Coronary artery (tissue), 2 donors: ENCODE data around the gene EMX1.

Experiments used
- DNase-seq: peaks from one replicate; pipeline ENCODE4 v3.0.0-alpha.2; 2017; ENCODE audit warnings: low spot score
- H3K27ac ChIP-seq, 2 donors: fragments of 200-600 bp; sonication (generic); one replicate each; pipeline ENCODE4 v1.5.1; 2016 to 2019
- H3K4me3 ChIP-seq: fragments of 200-600 bp; sonication (generic); 2 replicates; pipeline ENCODE4 v1.5.1; 2016; ENCODE audit warnings: mild to moderate bottlenecking, moderate library complexity
- TF ChIP-seq, protein P1 (sequence below): fragments of 200-600 bp; sonication (generic); IDR thresholded peaks from one replicate; pipeline ENCODE4 v1.5.1; 2019; ENCODE audit warnings: antibody characterized with exemption

EMX1 gene

DNA sequence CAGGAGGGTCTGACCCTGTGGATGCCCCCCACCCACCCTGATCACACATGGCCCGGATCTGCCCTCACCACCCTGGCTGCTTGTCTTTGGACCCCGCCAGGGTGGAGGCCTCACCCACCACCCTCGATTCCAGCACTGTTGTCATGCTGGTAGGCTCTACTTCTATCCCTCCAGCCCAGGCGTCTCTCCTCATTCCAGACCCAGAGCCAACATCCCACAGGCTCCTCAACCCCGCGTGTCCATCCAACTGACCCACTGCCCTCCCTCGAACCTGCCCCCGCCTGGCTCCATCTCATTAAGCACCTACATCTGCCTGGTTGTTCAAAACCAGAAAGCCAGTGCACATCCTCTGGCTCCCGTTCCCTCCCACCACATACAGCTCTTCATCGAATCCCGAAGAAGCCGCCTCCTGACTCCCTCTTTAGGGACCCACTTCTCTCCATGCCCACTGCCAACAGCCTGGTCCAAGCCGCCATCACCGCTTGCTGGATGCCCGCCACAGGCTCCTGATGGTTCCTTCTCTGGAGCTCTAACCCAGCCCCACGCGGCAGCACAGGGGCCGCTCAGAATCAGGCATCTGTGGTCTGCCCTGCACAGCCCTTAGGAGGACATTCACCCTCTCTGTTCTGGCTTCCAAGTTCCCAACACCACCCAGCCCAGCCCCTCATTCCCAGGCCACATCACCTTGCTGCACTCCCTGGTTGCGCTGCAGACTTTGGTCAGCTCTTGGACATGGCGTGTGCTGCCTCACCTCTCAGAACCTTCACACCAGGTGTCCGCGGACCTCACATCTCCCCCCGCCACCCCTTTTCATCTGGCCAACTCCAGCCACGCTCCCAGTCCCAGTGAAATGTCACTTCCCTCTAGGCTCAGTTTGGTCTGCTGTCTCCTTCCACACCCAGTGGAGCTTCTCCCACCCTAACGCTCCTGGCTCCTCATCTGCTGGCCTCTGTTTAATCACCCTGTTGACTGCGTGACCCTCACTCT lies 43.0 kb downstream of the EMX1 start:
- TF ChIP-seq, protein P1, sequence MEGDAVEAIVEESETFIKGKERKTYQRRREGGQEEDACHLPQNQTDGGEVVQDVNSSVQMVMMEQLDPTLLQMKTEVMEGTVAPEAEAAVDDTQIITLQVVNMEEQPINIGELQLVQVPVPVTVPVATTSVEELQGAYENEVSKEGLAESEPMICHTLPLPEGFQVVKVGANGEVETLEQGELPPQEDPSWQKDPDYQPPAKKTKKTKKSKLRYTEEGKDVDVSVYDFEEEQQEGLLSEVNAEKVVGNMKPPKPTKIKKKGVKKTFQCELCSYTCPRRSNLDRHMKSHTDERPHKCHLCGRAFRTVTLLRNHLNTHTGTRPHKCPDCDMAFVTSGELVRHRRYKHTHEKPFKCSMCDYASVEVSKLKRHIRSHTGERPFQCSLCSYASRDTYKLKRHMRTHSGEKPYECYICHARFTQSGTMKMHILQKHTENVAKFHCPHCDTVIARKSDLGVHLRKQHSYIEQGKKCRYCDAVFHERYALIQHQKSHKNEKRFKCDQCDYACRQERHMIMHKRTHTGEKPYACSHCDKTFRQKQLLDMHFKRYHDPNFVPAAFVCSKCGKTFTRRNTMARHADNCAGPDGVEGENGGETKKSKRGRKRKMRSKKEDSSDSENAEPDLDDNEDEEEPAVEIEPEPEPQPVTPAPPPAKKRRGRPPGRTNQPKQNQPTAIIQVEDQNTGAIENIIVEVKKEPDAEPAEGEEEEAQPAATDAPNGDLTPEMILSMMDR: no peak
- H3K4me3 ChIP-seq: no peak overlapping the region
- no peak for DNase-seq
- no peak overlapping the region for H3K27ac ChIP-seq

DNA sequence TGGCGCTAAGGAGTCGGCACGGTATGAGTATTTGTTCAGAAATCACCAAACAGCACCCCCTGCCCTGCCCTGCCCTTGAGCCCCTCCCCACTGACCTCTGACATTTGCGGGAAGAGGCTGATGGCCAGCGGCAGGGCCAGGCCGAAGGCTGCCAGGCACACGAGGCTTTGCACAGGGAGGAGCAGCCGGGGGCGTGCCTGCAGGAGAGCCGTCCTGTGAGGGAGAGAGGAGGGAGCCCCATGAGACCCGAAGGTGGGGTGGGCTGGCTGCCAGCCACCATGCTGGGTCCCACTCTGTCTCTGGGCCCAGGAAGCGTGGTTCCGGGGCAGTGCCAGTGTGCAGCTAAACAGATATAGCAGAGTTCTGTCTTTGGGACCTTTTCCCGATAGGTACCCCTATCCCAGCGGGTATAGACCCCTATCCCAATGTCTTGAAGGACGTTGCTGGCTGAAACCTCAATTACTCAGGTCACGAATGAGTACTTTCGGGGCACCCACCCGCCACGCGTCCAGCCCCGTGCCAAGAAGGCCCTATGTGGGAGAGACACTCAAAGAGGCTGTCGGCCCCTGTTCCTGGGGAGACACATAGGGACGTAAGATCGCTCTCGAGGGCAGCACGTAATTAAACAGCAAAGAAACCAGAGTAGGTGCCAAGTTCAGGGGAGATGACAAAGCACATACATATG lies 43.9 kb downstream of the EMX1 start:
- TF ChIP-seq, protein P1: no peak
- DNase-seq: no peak
- no peak overlapping the region for H3K27ac ChIP-seq
- H3K4me3 ChIP-seq: no peak overlapping the region

DNA sequence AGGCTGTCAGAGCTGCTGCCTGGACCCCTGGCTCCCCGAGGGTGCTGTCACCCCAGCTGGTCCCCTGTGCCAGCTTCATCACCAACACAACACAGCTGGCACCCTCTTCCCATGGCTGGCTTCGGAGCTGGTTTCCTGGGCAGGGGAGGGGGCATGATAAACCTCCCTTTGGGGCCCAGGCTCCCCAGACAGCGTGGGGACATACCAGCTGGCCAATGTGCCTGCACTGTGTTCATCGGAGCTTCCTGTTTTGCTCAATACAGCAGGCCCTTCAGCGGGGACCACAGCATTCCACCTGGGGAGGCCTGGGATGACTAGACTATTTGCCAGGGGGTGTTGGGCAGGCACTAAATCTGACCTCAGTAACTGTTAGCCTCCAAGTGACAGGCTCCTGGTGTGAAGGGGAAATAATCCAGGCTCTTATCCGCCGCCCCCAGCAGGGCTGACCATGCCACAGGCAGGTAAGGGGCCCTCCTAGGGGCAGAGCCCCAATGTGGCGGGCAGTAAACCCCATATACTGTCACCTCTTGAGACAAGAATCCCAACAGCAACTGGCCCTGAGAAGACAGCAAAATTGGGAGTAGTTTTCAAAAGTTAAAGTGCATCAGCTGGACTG lies 44.6 kb downstream of the EMX1 start:
- H3K27ac ChIP-seq: no peak overlapping the region
- no peak for DNase-seq
- TF ChIP-seq, protein P1: no peak
- no peak overlapping the region for H3K4me3 ChIP-seq

DNA sequence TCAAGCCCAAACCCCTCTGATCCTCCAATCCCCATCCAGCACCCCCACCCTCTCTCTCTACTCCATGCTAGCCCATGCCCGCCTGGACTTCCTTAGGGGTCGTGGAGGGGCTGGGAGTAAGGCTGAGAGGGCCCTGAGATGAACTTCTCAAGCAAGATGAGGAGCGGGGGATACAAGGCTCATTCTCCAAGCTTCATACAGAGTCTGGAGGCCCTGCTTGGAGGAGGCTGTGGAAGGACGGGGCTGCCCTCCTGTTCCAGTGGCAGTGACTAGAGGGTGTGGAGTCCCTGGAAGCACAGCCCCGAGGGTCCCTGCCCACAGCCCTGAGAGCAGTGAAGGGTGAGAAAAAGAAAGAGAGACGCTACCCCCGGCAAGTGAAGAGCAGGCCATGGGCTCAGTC lies 45.6 kb downstream of the EMX1 start:
- no peak for DNase-seq
- Histone ChIP-seq H3K4me3 (no peak overlapping the region), H3K27ac (no peak overlapping the region)
- TF ChIP-seq, protein P1: no peak

DNA sequence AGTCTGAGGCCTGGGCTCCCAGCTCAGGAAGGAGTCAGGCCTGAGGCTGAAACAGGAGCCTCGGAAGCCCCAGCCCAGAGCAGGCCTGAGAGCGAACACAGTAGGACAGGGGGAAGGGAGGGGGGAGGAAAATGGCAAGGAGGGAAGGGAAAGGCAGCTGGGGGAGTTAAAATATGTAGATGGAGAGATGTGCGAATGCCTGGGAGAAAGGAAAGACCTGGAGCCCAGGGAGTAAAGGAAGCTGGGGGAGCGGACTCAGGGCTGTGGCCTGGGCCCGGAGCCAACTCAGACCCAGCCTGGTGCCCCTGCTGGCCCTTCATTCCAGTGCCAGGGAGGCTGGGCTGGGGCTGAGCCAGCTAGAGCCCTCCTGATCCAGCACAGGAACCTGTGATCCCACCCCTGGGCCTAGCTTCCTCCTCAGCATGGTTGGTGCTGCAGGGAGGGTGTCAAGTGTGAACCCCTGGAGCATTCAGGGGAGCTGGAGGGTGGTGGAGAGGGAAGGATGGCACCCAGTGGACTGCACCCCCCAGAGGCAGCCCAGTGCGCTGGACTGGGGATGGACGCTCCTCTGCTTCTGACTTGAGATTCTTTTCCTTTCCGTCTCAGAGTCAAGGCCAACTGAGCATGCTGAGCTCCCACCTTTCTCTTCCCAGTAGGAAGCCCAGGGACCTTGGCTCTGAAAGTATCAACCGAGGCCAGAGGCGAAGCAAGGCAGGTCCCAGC lies 46.3 kb downstream of the EMX1 start:
- DNase-seq: no peak
- no peak overlapping the region for H3K4me3 ChIP-seq
- no peak overlapping the region for H3K27ac ChIP-seq
- TF ChIP-seq, protein P1: no peak

DNA sequence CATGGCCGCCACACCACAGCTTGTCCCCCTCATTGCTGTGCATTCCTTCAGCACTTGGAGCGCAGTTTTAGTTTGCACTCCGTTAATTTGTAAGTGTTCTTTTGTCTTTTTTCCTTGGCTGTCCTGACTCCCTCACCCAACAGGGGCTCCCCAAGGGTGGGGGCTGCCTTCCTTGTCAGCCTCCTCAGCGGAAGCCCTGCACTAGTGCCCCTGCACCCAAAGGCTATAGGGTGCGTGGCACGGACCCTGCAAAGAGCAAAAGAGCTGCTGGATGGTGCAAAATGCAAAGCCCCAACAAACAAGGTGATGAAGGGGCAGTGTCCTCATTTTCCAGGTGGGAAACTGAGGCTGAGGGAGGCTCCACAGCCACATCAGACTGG lies 46.8 kb downstream of the EMX1 start:
- TF ChIP-seq, protein P1: no peak

More for the DNA sequence above, 46.8 kb downstream of the EMX1 start:
- no peak overlapping the region for H3K4me3 ChIP-seq
- no peak overlapping the region for H3K27ac ChIP-seq
- no peak for DNase-seq
